NCI-H460 (cell line): ENCODE results near the gene LHX2. TPM values are rescaled to one million over a fixed set of nuclear protein-coding genes. Genes with fewer than 3 reads are reported as not detected.

Source experiments
- DNase-seq: peaks from one replicate; pipeline ENCODE4 v3.0.0-alpha.2; 2016; ENCODE audit warnings: low read depth; ENCODE audit errors: extremely low read depth
- total RNA-seq: library from RNA; depleted of rRNA; stranded (reverse); fragments of >200 nt; shearing (Covaris generic); gene quantifications from 2 replicates; pipeline ENCODE4 v1.2.3, GENCODE V29; 2014

The LHX2 gene
- total RNA-seq, 1 experiment from 2014 or later: 4.6 TPM

DNA sequence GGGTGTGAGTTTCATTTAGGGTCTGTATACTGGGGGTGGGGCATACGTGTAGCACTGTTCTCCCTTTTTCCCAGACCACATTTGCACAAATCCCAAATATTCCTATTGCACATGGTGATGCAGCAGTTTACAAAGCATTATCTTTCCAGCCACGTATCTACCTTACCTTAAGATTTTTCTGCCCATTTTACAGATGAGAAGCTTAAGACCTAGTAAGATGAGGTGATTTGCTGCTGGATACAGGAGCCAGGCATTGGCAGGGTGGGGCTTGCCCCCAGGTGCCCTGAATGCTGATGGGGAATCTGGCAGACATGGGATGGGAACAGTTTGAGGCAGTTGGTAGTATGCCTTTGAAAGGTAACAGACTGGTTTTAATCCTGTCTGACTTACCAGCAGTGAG, 12.5 kb downstream of the LHX2 start:
- no peak for DNase-seq

DNA sequence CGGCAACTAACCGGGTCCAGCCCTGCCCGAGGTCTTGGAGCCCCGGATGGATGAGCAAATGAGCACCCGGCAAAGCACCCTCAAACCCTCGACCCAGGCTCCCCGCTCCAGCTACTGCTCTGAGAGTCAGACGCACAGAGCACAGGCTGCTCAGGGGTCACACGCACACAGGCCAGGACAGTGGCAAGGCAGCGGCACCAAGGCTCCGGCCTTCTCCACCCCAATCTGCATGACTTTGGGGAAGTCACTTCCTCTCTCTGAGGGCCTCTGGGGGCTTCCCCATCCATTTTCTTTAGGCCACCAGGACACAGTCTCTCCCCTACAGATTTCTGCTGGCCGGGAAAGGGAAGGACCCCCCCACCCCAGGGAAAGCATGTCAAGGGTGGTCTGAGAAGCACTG, 18.0 kb downstream of the LHX2 start:
- no peak for DNase-seq

- no peak for DNase-seq
These were observed 19.4 kb downstream of the LHX2 start for GRCh38 chr9:124030969-124031451.

DNA sequence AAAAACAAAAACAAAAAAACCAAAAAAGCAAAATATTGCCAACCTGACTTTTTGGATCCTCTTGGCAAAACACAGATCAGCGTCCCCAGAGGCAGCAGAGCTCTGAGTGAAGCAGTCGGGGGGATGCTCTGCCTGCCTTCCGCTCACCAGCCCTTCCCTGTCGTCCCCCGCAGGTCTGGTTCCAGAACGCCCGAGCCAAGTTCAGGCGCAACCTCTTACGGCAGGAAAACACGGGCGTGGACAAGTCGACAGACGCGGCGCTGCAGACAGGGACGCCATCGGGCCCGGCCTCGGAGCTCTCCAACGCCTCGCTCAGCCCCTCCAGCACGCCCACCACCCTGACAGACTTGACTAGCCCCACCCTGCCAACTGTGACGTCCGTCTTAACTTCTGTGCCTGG, 20.7 kb downstream of the LHX2 start:
- no peak for DNase-seq

GRCh38 chr9:124033348-124033747, 21.8 kb downstream of the LHX2 start:
- no peak for DNase-seq

GRCh38 chr9:124033967-124034366, 22.4 kb downstream of the LHX2 start:
- DNase-seq: no peak

- DNase-seq: no peak
These were observed 23.6 kb downstream of the LHX2 start for GRCh38 chr9:124035001-124035650.

DNA sequence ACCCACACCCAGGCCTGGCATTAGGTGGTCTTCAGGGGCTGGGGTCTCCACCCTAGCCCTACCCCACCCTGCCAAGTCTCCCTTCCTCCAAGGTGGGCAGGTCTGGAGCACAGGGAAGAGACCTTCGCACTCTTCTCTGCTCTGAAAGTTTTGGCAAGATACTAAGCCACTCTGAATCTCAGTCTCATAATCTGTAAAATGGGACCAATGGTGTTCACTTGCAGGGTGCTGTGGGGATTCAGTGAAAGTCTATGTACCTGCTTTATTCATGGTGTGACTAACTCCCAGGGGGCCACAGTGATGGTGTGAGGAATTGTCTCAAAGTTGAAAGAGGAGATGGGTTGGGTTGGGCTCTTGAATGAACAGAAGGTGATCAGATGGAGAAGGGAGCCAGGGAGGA, 25.0 kb downstream of the LHX2 start:
- no peak for DNase-seq

- no peak for DNase-seq
These were observed 26.2 kb downstream of the LHX2 start for GRCh38 chr9:124037790-124038189.

DNA sequence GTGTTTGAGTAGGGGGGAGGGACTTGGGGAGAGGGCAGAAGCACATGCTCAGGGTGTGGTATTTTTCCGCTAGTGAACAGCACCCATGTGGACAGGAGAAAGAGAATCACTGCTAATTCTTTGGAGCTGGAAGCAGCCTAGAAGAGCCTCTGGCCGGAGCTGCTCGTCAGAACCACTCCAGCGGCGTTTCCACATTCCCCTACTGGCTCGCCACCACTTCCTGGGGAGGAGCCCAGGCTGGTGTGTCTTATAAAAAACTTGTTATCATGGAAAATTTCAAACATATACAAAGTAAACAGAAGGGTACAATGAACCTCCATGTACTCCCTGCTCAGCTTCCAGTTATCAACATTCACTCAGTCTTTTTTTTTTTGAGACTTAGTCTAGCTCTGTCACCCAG, 26.7 kb downstream of the LHX2 start:
- no peak for DNase-seq

DNA sequence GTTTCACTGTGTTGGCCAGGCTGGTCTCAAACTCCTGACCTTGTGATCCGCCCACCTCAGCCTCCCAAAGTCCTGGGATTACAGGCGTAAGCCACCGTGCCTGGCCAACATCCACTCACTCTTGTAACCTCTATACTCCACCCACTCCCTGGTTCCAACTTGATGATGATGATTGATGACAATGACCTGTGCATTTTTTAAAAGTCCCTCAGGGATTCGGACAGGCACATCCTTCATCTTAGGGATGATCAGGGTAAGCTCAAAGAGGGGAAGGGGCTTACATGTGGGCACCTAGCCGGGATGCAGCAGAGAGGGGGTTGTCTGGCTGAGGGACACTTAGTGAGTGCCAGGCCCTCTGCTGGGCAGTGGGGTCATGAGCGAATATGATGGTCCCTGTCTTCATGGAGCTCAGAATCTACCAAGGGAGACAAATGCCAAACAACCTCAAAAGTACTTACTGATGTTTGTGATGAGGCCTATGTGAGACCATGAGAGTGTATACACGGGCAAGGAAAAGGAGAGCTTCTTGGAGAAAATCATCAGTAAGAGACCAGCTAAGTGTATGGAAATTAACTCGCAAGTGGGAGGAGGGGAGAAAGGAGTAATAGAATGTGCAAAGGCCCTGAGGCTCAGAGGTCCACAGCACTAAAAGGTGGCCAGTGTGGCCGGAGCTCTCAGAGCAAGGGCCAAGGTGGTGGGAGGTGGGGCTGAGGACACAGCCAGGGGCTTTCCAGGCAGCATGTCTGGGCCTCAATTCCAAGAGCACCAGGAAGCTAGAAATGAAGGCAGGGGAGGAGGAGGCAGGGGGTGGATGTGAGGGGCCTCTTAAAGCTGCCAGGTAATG, 27.4 kb downstream of the LHX2 start:
- no peak for DNase-seq

DNA sequence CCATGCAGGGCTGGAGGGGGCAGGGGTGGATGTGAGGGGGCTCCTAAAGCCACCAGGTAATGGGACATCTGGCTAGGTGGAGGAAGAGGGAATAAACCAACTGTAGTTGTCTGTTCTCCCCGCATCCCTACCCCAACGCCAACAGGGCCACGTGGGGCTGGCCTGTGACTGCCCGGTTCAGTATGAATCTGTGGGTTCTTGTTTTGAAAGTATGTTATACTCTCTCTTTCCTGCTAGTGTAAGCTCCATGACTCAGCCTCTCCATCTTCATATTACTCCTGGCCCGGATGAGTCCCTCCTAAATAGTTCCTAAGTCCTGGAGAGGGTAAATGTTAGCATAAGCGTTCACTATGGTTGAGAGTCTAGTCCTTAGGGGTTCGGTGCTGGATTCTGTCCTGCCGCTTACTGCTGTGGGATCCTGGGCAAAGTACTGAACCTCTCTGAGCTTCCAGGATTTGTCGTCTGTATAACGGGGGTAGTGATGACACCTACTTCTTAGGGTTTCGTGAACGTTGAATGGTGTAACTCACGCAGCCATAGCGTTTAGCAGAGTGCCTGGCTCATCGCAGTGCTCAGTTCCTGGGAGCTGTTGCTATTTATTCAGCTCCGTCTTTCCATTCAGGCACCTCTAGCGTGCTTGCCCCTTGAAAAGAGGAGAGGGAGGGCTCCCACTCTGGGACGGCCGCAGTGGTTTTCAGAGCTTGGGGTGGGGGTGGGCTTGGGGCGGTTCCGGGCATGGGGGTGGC, 28.8 kb downstream of the LHX2 start:
- DNase-seq: no peak

DNA sequence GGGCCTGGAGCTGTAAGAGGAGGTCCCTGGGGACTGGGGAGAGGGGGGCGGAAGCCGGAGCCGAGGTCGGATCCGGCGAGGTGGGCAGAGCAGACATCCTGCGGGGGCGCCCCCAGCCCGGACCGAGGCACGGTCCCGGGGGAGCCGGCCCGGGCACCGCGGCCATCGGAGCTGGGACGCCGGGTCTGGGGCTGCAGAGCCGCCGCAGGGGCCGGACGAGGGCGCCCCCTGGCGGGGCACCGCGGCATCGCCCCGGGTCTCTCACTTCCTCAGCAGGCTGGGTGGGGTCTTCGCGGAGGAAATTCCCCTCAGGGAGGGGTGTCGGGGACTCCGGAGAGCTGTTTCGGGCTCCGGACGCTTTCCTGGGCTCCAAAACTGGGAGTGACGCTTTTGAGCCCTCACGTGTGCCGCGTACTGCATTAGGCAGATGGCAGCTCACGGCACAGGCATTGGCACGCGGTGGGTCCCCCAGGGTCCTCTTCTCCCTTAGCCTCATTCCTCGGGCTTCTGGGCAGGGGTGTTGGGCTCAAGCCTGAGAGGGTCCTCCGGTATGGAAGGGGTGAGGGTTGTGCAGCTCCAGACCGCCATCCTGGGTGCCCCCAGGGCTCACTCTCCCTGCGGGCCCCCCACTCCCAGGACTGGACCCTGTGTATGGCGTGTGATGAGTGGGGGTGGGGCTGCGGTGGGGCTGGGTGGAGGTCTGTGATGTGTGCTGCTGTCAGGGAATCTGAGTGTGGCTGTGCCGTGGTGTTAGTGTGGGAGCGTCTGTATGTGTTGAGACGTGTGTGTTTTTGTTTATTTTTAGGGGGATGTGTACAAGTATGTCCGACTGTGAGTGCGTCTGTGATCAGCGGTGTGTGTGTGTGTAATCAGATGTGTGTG, 29.6 kb downstream of the LHX2 start:
- DNase-seq: no peak

DNA sequence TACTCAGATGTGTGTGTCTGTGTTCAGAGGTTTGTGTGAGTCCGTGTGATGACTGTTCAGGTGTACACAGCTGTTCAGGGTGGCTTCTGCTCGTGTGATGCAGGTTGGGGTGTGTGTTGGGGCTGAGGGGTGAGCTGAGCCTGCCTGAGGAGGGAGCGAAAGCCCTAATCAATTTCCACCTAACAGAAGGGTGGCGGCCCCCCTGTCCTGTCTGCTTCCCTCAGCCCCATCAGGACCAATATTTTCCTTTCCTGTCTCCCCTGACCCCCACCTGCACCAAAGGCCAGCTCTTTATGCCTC, 30.2 kb downstream of the LHX2 start:
- DNase-seq: no peak

GRCh38 chr9:124042201-124042721, 30.7 kb downstream of the LHX2 start:
- DNase-seq: no peak

DNA sequence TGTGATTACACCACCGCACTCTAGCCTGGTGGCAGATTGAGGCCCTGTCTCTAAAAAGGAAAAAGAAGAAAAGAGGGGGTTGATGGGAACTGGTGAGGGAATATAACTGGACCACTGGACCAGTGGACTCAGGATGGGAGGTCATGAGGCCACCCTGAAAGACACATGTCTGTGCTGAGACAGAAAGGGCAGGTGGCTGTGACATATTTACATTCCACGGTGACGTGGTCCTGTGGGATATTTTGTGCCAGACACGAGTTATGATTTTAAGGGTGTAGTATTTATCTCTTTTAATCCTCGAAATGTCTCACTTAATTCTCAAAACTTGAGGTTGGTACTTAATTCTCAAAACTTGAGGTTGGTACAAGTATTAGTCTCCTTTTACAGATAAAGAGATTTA, 32.9 kb downstream of the LHX2 start:
- no peak for DNase-seq

GRCh38 chr9:124045076-124045829, 33.7 kb downstream of the LHX2 start:
- DNase-seq: no peak

DNA sequence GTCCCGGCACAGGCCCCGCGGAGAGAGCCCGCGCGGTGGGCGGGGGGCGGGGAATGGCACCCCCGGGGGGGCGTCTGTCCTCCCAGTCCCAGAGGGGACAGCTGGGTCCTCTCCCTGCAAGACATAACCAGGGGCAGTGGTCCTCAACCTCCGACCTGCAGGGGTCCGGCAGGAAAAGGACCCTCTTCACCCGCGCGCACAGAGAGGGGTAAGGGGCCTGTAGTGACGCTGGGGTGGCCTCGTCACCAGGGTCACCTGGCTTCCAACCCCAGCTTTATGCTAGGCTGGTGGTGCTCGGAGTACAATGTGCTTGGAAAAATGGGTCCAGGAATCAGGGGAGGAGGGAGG, 34.2 kb downstream of the LHX2 start:
- DNase-seq: no peak

DNA sequence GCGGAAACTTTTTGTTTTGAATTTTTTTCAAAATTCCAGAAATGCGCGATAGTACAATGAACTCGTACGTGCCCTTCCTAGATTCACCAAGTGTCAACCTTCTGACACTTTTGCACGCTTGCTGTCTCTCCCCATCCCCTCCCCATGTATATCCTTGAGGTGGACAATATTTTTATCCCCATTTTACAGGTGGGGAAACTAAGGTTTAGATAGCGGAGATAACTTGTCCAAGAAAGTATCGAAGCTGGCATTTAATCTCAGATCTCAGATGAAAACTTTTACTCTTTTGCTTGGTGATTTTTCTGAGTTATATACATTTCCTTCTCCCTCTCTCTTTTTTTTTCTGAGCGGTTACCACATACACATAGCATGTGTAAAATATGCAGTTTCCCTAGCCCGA, 34.6 kb downstream of the LHX2 start:
- DNase-seq: no peak

DNA sequence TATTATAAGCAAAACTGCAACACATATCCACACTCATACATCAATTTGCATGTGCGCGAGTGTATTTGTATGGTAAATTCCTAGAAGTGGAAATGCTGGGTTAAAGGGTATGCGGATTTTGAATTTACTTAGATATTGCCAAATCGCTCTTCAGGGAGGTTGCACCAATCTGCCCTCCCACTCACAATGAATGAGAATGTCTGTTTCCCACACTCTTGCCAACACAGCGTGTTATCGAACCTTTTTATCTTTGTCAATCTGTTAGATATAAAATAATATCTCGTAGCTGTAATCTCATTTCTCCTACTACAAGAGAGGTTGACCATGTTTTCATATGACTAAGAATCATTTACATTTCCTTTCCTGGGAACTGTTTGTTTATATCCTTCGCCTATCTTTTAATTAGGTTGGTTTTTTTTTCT, 35.7 kb downstream of the LHX2 start:
- no peak for DNase-seq
